Measurements from ENCODE around the gene HK3. TPM values are rescaled to one million over a fixed set of nuclear protein-coding genes. Genes with fewer than 3 reads are reported as not detected.

Gene HK3
- total RNA-seq, 1 donor from 2014 or later, result 10.6 TPM

DNA sequence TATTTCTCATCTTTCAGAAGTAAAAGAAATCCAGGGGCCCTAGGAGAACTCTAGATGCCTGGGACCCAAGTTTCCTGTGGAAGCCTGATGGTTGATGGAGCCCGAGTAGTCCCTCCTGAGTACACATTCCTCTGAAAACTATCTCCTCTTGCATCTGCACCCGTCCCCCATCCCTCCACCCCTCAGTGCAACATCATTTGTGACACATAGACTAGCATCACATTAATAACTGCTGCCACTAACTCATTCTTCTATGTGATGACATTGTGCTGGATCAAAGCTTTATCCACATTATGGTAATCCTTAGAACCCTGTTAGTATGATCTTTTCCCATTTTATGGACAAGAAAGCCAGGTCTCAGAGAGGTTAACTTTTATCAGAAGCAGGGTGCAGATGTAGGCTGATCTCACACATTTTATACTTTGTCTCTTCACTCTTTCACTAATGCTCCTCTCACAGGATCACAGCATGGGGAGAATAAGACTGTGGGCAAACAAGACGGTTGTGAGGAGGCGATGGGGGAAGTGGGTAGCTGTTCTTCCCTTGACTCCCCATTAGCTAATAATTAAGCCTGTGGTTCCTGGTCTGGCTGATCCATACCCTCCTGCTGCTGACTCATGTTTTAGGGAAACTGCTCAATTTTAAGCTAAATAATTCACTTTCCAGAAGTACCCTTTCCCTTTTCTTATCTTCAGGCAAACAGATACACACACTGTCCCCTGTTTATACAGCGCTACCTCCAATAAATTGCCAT, 3.9 kb upstream of the HK3 start:
- ATAC-seq, result no peak
- DNase-seq (ENCODE audit: low spot score), result no peak

DNA sequence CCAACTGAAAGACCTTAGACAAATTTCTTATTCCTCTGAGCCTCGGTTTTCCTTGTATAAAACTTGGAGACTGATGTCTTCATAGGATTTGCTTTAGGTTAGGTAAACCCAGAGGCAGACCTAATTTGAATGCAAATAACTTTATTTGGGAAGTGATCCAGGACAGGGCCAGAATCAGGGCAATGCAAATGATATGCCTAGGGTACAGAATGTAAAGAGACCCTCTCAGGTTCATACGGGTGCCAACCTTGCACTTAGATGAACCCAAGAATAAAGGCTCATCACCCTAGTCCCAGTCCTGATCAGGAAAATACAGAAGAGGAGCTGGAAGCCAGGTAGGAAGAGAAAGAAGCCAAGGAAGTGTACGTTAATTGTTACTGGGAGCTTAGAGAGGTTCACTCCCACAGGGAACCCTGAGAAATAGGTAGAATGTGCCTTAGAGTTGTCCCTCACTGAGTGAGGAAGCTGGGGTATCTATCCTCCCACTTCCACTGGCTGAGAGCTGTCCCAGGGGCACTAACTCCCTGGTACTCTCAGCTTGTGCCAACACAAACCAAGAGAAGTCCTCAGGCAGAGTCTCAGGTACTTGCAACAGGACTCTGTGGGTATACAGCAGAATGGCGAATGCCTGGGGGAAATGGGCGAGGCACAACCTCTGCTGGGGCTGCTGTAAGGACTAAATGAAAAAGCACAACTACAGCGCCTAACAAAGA, 3.1 kb upstream of the HK3 start:
- DNase-seq (ENCODE audit: low spot score) (no peak), ATAC-seq (no peak)

DNA sequence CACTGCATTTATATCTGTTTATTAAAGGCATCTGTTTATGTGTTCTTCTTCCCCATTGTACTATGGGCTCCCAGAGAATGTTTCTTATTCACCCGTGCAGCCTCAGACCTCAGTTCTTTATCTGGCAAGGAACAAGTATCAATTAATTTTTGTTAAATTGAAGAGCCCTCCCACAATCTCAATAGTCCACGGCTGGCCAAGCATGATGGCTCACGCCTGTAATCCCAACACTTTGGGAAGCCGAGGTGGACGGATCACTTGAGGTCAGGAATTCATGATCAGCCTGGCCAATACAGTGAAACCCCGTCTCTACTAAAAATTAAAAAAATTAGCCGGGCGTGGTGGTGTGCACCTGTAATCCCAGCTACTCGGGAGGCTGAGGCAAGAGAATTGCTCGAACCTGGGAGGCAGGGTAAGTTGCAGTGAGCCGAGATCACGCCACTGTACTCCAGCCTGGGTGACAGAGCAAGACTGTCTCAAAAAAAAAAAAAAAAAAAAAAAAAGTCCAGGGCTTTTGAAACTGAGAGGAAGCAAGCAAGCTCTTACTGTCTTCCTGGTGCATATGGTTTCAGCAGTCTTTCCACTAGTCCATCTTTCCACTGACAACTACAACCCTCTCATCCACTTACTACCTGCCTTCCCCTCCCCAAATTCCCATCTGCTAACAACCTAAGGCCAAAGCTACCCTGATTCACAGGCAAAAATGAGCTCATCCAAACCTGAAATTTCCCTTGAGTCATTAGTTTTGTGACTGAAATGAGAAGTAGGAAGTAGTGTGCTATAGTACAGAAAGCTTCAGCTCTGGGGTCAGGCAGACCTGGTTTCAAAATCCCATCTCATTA, 2.3 kb upstream of the HK3 start:
- no peak for ATAC-seq
- DNase-seq (ENCODE audit: low spot score), result no peak

DNA sequence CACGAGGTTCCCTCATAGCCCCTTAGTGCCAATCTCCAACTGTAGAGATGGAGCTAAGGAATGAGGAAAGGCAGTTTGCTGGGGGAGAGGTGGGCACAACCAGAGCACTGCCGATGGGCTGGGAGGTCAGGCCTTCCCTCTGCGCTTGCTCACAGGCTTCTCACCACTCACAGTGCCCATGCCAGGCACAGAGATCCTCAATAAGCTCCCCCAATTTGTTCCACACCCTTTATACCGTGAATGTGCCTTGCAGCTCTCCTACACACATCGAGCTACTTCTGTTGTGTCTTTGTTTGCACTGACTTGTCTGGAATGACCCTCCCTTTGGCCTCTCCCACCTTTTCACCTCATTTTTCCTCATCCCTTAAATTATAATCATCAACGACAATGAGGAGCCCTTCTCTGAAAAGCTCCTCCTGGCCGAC, 1.6 kb upstream of the HK3 start:
- ATAC-seq (no peak), DNase-seq (ENCODE audit: low spot score) (no peak)

DNA sequence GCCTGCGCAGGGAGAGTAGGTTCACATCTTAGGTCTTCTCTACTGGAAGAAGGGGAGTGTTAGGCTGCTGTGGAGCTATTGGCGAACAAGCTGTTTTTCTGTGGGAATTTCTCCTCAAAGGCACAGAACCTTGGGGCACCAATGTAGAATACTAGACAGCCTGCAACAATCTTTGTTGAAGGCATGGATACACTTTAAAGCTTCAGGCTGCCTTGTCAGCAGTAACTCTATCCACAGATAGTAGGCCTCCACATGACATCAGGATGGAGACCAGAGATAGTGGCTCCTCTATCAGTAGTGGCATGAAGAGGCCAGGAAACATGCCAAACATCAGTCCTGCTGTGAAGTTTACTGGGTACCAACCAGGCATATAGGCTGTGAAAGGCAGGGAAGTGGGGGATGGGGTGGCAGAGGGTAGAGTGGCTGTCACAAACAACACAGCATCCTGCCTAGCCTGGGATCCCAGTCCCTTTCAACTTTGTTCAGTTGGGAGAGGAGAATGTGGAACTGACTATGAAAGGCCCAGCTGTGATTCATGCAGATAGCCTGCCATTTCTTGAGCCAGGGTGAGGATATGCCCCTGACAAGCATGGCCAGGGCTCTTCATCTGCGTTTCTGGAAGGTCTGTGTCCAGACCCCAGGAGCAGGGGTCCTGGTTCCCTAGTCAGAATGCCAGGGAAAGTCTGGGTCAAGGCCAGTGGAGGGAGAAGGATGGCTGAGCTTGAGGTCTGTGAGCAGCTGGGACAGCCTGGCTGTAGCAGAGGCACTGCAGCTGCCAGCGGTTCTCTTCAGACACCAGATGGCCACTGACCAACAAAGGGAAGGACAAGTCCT, 1.0 kb upstream of the HK3 start:
- ATAC-seq (peak; percentile 8), DNase-seq (ENCODE audit: low spot score) (no peak)

- DNase-seq (ENCODE audit: low spot score) (peak; percentile 33), ATAC-seq (no peak)
Measured at GRCh38 chr5:176897263-176897662, 1.9 kb downstream of the HK3 start.

DNA sequence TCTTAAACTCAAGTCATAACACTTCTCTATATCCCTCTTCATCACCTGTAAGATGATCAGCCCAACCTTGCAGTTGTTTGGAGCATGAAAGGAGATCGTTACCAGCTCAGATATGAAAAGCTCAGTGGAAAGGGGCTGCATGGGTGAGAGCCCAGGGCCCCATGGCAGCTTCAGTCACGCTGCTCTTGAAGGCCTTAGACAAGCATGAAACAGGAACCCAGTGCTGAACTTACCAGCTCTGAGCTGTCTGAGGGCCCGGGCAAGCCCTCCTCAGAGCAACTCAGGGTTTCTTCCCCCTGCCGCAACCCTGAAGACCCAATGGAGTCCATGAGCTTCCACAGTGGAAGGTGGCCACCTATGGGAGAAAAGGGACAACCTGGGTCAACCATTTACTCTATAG, 3.3 kb downstream of the HK3 start:
- no peak for ATAC-seq
- peak; percentile 35 for DNase-seq (ENCODE audit: low spot score)

GRCh38 chr5:176894298-176894697, 4.8 kb downstream of the HK3 start:
- DNase-seq (ENCODE audit: low spot score) (peak; percentile 29), ATAC-seq (no peak)

DNA sequence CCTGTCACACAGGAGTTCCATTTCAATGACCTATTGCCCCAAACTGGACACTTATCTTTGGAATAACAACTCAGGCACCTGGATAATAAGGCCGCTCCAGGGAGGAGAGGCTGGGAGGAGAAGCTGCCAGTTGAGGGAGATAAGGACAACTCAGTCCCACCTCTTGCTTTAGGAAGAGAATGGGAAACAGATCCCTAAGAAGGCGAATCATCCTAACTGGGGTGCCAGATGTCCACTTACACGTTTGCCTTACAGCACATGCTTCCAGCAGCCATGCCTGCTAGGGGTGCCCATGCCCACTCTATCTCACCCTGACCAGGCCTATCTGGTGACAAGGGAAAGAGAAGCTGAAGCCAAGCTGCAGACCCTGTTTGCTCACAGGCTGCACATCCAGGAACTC, 6.5 kb downstream of the HK3 start:
- peak; percentile 38 for DNase-seq (ENCODE audit: low spot score)
- ATAC-seq, result no peak

DNA sequence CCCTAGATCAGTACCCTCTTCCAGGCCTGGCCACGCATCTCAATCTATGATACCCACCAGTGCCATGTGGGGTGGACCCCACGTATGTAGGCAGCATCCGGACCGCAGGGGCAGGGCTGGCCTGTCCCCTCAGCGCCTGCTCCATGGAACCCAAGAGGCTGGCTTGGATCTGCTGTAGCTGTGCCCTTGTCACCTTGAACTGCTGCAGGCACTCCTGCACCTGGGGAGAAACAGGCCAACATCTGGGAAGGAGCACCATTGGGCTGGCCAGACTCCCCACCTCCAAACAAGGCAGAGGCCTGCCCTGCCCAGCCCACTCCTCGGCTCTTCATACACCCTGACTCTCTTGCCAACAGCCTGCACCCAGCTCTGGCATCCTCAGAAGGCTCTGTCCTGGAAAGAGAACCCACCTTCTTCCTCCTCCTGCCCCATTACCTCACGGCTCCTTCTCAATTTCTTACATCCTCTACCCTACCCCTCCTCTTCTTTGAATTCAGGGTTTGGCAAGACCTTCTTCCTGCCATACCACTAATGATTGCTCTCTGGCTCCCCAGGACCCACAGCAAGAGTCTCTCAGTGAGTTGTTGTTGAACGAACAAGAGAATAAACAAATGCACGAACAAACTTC, 7.7 kb downstream of the HK3 start:
- ATAC-seq, result no peak
- peak; percentile 37 for DNase-seq (ENCODE audit: low spot score)

- DNase-seq (ENCODE audit: low spot score), result peak; percentile 29
- no peak for ATAC-seq
Measured at GRCh38 chr5:176890455-176891330, 8.5 kb downstream of the HK3 start.

- DNase-seq (ENCODE audit: low spot score) (peak; percentile 37), ATAC-seq (no peak)
Measured at GRCh38 chr5:176889321-176890280, 9.5 kb downstream of the HK3 start.

- DNase-seq (ENCODE audit: low spot score) (no peak), ATAC-seq (no peak)
Measured at GRCh38 chr5:176888865-176889165, 10.3 kb downstream of the HK3 start.

GRCh38 chr5:176888016-176888864, 10.9 kb downstream of the HK3 start:
- no peak for ATAC-seq

DNA sequence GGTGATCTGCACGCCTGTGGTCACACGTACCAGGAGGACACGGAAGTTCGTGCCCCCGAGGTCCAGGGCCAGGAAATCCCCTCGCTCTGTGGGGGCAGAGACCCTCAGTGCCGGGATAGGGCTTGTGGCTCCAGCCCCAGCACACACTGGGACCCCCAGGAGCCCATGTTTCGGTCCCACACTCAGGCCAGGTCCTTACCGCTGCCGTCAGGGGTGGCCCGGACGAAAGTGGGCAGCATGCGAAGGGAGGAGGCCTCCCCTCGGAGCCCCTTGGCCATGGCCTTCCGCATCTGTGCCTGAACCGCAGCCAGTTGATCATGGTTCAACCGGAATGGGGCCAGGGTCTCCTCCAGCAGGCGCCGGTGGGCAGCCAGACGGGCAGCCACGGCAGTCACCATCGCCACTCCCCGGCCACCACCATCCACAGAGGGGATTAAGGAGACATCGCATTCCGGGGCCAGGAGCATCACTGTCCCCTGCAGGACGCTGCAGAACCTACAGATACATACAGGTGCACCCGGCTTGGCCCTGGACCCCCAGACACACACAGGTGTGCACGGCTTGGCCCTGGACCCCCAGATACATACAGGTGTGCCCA, 11.8 kb downstream of the HK3 start:
- no peak for DNase-seq (ENCODE audit: low spot score)
- no peak for ATAC-seq

More at GRCh38 chr5:176888016-176888864, 10.9 kb downstream of the HK3 start:
- DNase-seq (ENCODE audit: low spot score), result no peak

DNA sequence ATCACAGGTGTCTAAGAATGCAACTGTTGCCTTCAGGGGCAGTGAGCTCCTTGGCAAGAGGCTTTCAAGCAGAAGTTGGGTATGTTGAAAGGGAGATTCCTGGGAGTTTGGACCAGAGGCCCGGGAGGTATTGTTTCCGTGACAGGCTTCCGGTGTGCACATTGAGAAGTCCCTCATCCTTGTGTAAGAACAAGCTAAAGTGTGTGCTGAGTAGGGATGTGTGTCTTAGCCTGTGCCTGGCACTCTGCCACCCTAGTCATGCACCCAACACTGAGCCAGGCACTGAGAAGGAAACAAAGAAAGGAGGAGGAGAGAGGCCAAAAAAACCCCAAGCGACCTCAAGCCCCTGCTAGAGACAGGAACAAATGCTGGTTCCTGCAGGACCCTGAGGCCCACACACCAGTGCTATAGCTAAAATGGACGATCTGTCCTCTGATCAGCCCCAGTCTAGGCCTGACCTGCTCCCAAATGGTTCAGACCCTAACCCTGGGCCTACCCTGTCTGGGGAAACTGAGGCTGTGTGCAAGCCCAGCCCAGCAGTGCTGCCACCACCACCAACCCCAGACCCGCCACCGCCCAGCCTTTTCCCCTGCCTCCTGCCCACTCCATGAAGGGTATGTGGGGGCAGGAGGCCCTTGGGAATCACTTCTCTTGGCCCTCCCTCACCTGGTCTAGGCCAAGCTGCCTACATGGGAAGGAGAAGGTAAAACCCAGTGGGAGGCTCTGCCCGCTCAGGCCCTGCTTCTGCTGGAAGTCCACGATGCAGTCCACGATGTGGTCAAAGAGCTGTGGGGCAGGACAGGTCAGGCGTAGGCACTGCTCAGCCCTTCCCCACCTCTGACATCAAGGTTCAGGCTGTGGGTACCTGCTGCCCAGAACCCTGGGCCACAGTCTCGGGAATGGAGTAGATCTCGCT, 12.6 kb downstream of the HK3 start:
- no peak for DNase-seq (ENCODE audit: low spot score)

More for the DNA sequence above, 12.6 kb downstream of the HK3 start:
- no peak for ATAC-seq

Measured in left lobe of liver (tissue), 2 donors.